ENCODE data around the gene ANG.

DNA sequence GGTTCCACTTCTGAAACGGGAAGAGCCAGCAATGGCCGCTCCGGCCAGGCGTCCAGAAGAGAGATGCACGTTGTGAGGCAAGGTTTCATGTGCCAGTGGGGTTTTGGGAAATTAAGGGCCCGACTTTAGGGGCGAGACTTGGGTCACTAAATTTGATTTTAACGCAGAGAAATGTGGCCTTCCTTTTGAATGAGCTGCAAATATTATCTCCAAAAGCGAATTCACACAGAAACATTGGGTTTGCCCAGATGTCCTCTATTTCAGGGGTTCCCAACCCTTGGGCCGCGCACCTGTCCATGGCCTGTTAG is 6.5 kb upstream of the ANG start:
- TF ChIP-seq, protein P1, sequence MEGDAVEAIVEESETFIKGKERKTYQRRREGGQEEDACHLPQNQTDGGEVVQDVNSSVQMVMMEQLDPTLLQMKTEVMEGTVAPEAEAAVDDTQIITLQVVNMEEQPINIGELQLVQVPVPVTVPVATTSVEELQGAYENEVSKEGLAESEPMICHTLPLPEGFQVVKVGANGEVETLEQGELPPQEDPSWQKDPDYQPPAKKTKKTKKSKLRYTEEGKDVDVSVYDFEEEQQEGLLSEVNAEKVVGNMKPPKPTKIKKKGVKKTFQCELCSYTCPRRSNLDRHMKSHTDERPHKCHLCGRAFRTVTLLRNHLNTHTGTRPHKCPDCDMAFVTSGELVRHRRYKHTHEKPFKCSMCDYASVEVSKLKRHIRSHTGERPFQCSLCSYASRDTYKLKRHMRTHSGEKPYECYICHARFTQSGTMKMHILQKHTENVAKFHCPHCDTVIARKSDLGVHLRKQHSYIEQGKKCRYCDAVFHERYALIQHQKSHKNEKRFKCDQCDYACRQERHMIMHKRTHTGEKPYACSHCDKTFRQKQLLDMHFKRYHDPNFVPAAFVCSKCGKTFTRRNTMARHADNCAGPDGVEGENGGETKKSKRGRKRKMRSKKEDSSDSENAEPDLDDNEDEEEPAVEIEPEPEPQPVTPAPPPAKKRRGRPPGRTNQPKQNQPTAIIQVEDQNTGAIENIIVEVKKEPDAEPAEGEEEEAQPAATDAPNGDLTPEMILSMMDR (IDR thresholded peaks at IDR 0.05) = peak in 1 of 6 experiments; percentile 16
- TF ChIP-seq POLR2A (IDR thresholded peaks at IDR 0.05) = no peak

Measured in adrenal gland (tissue), 5 donors.